GM21423 (cell line): ENCODE results near the gene HIVEP3.

Source experiments
- ATAC-seq: cut with Tn5 transposase; IDR thresholded peaks from one replicate; pipeline ENCODE4 v1.9.1; 2021; ENCODE audit warnings: mild to moderate bottlenecking, moderate library complexity; ENCODE audit not compliant: unreplicated experiment

Gene HIVEP3

GRCh38 chr1:41894808-41895483 lies 23.8 kb downstream of the HIVEP3 start:
- ATAC-seq: no peak

DNA sequence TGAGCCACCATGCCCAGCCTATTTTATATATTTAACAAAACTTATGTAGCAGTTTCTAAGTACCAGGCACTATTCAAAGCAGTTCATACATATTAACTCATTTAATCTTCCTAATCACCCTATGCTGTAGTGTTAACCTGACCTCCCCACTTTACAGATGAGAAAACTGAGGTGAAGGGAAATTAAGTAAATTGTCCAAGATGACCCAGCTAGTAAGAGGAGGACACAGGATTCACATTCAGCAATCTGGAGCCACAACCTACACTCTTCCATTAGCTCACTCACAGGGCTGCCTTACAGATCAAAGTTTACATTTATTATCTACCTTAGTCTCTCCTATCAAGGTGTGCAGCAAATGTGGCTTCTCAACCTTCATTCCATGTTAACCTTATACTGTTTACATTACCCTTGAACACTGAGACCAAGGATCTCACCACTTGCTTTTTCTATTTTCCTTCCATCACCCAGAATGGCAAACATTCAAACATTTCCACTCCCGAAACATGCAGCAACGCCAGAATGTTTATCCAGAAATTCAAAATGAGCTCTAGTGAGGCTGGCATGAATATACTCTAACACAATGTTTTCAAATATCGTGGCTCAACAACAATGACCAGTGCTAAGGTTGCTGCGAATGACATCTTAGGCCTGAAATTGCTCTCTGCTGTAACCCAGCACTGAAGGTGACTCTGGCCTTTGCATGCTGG lies 24.5 kb downstream of the HIVEP3 start:
- ATAC-seq: no peak

DNA sequence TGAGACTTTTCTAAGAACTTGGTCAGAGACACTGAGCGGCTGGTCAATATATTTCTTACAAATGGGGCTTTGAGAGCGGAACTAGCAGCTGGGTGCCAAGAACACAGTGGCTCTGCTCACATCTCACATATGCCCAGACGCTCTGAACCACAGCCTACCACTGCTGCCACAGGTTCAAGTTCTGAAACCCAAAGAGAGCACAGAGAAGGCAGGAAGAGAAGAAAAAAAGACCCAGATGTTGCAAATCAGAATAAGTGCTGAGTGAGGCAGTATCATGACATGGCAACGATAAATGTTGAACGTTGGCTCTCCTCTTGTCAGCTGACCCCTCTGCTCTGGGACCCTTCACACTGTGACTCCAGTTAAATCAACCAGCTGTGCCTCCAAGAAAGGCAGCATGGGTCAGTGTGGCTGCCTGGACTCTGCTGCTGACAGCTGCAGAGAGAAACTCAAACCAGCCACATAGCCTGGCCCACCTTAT lies 26.4 kb downstream of the HIVEP3 start:
- no peak for ATAC-seq

DNA sequence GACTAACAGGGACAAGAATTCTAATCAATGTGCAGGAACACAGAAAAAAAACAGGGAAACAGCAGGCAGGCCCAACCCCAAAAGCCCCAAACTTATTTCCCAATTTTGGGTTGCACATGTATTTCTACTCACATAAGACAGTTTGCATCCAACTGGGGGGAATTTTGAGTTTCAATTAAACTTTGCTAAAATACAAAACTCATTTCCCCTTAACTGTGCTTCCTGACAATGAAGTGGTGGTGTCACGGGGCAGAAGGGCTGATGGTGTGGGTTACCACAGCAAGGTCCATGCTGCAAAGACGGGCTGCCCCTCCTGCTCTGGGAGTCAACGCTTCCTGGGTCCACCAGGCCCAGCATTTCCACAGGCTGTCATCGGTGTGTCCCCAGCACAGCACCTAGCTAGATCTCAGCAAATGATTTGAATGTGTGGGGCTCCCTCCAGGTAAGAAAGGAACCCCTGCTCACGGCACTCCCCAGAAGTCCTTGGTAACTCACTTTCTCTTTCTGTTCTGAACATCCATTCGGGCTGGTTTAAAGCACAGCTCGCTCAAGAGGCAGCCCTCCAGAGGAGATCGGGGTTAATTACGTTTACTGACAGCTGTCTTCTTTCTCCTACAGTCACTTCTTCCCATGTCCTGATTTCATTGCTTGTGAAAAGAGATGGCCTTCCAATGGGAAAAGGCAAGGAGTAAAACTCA lies 27.4 kb downstream of the HIVEP3 start:
- peak; percentile 85 for ATAC-seq

GRCh38 chr1:41890825-41891198 lies 27.9 kb downstream of the HIVEP3 start:
- ATAC-seq: no peak

GRCh38 chr1:41889506-41890414 lies 29.0 kb downstream of the HIVEP3 start:
- ATAC-seq: no peak

GRCh38 chr1:41888756-41889155 lies 30.0 kb downstream of the HIVEP3 start:
- ATAC-seq: no peak

GRCh38 chr1:41887365-41887764 lies 31.4 kb downstream of the HIVEP3 start:
- no peak for ATAC-seq

DNA sequence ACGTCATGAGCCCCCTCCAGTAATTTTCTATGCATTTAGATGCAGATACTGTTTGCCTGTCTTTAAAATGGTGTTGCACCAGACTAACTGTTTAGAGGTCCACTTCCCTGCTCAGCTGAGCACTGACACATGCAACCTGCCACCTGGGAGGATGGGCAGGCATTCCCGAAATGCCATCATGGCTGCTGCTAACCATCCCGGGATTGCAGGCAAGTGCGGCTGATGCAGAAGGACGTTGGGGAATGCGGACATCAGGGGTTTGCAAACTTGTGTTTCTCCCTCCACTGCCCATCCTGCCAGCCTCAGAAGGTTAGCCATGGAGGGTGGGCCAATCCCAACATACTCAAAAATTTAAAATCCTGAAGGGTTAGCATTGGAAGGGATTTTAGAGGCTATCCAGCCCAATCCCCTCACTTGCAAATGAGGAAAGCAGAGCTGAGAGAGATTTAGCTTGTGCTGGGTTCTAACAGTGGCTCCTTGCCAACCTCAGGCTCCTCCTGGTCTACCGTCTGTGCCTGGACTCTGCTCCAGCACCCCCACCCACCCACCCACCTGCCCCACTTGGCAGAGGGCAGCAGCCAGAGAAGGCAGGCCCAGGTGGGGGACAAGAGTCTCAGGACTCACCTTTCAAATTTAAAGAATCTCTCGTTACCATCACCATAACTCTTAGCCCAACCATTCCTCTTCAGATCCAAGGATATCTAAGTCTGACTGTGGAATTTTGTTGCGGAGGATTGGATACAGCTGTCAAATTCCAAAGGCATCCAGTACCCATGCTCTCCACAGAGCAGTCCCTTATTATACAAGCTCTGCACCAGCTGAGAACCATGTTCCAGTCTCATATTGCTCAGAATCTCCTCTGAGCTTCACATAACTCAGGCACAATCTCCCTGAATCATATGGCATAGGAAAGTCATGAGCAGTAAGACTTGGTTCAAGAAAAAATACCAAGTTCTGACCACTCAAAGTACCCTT lies 34.2 kb downstream of the HIVEP3 start:
- ATAC-seq: no peak

- no peak for ATAC-seq
Measured at GRCh38 chr1:41883507-41883906, 35.2 kb downstream of the HIVEP3 start.

GRCh38 chr1:41882486-41882885 lies 36.2 kb downstream of the HIVEP3 start:
- ATAC-seq: no peak

GRCh38 chr1:41882068-41882477 lies 36.6 kb downstream of the HIVEP3 start:
- ATAC-seq: no peak

DNA sequence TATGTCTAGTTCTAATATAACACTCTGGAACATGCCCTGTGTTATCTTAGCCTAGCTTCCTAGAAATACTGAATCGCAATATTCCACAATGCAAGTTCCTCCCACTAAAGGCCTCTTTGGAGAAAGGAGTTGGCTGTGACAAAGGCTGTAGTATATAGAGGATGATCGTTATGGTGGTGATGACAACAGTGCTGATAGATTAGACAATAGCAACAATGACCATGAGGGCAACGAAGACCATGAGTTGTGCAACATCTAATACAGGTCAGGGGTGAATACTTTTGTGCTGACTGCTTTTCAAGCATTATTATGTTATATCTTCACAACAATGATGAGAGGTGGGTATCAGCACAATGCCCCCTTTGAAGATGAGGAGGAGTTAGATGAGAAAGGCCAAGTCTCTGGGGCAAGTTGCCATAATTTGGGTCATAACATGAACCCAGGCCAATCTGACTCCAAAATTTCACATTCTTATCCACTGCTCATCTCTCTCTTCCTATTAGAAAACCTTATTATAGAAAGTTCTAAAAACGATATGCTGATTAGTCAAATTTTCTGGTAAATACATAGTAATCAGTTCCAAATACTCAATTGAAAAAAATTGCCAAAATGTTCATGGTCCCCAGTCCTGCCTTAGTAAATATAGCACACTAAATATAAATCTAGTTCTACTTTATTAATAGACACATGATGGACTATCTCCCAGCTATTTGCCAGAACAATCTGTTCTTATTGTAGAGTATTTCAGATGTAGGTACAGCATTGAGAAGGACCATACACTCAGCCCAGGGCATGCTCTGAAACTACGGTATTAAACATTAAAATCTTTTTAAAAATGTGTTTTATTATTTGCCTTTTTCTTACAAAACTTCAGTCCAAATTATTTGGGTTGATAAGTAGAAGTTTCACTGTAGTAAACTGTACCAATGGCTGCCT lies 37.5 kb downstream of the HIVEP3 start:
- ATAC-seq: no peak

GRCh38 chr1:41880261-41880660 lies 38.5 kb downstream of the HIVEP3 start:
- ATAC-seq: no peak

- no peak for ATAC-seq
Measured at GRCh38 chr1:41879617-41880016, 39.1 kb downstream of the HIVEP3 start.

DNA sequence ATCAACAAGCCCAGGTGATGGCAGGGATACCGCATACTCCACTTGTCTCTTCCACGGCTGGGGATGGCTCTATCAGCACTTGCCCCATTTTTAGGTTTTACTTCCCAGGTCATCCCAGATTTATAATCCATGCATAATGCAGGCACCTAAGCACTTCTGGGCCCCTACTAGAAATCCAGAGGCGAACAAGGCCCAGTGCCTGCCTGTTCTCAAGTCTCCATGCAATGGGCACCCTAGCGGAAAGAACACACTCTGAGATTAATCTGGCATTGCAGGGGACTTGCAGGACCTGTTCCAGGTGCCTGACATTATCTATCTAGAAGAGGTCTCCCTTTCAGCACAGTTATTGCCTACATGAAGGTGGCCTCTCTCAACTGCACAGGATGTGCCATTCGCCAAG lies 39.8 kb downstream of the HIVEP3 start:
- no peak for ATAC-seq

DNA sequence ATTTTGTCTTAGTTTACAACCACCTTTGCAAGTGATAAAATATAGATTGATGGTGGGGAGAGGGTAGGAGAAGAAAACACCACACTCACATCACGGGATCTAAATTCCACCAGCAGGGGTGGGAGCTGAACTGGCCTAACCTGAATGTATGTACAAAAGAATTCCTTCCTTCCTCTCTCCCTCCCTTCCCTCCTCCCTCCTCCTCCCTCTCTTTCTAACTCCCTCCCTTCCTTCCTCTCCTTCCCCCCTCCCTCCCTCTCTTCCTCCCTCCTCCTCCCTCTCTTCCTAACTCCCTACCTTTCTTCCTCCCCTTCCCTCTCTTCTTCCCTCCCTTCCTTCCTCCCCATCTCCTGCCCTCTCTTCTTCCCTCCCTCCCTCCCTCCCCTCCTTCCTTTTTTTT lies 40.2 kb downstream of the HIVEP3 start:
- no peak for ATAC-seq

- no peak for ATAC-seq
Measured at GRCh38 chr1:41876576-41877445, 41.9 kb downstream of the HIVEP3 start.
